ENCODE results near the gene ZP4.

DNA sequence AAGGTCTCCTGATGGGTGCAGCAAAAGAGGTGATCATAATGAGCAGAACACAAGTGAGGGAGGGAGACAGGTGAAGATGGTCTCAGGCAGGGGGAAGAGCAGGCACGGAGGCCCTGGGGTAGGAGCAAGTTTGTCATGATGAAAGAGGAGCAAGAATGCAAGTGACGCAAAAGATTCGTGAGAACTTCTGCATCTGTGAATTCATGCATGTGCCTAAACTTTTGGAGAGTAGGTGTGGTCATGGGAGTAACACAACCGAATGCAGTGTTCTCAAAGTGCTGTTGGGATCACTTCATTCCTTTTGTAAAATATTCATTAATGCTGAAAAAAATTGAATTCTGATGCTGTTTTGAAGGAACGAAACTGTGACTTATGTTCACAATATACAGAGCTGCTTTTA is 47.3 kb upstream of the ZP4 start:
- TF ChIP-seq, protein P1, sequence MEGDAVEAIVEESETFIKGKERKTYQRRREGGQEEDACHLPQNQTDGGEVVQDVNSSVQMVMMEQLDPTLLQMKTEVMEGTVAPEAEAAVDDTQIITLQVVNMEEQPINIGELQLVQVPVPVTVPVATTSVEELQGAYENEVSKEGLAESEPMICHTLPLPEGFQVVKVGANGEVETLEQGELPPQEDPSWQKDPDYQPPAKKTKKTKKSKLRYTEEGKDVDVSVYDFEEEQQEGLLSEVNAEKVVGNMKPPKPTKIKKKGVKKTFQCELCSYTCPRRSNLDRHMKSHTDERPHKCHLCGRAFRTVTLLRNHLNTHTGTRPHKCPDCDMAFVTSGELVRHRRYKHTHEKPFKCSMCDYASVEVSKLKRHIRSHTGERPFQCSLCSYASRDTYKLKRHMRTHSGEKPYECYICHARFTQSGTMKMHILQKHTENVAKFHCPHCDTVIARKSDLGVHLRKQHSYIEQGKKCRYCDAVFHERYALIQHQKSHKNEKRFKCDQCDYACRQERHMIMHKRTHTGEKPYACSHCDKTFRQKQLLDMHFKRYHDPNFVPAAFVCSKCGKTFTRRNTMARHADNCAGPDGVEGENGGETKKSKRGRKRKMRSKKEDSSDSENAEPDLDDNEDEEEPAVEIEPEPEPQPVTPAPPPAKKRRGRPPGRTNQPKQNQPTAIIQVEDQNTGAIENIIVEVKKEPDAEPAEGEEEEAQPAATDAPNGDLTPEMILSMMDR (IDR thresholded peaks at IDR 0.05; ENCODE audit: insufficient read depth, low read depth, low read length): no peak
- TF ChIP-seq EZH2 (IDR thresholded peaks at IDR 0.05; ENCODE audit: insufficient read depth, low read length): no peak
